Measurements from ENCODE around the gene AUTS2.
"Not testable (repeated sequence)": the region's sequence is repeated elsewhere in the genome, so short reads cannot be mapped to it uniquely, and the experiment has no call there.

The AUTS2 gene

DNA sequence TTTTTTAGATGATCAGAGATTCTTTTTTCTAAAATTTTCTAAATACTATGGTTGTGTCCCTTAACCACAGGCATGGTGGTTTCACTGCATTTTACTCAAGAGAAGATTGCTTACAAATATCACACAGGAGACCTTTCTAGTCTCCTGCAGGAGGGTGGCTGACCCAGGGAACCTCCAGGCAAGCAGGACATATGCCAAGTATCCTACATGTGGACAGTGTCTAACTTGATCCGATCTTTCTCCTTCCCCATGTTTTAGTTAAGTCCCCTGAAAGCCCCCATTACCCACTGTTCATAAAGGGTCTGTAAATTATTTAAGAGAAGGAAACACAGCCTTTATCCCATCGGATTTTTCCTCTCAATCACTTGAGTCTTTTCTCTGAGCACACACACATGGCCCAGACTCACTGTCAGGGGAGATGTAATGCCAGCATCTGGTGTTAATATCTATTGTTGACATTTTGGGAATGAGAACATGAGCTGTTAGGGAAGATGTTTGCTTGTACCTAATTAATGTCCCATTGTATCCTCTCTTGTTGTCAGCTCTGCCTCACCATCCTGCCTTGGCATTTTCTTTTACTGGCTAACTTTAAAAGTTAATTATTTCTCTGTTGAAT, 755.2 kb downstream of the AUTS2 start:
- DNase-seq (ENCODE audit: extremely low read depth in 1 of 2, low read depth in 1 of 2): no peak

DNA sequence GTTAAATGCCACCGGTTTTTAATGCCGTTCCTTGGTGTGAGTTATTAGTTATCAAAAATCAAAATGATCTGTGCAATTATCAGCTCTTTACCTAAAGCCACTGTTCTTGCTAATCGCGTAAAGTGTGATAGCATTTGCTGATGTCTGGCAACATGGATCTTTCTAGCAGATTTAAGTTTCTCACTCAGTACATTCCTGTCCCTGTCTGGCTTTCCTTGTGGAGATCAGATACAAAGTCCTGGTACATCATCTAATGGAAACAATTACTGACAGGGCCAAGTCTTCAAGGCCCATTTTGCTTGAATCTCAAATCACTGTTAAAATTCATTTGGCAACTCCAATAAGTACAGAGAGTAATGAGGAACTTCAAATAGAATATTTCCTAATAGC, 755.7 kb downstream of the AUTS2 start:
- DNase-seq (ENCODE audit: extremely low read depth in 1 of 2, low read depth in 1 of 2): no peak

DNA sequence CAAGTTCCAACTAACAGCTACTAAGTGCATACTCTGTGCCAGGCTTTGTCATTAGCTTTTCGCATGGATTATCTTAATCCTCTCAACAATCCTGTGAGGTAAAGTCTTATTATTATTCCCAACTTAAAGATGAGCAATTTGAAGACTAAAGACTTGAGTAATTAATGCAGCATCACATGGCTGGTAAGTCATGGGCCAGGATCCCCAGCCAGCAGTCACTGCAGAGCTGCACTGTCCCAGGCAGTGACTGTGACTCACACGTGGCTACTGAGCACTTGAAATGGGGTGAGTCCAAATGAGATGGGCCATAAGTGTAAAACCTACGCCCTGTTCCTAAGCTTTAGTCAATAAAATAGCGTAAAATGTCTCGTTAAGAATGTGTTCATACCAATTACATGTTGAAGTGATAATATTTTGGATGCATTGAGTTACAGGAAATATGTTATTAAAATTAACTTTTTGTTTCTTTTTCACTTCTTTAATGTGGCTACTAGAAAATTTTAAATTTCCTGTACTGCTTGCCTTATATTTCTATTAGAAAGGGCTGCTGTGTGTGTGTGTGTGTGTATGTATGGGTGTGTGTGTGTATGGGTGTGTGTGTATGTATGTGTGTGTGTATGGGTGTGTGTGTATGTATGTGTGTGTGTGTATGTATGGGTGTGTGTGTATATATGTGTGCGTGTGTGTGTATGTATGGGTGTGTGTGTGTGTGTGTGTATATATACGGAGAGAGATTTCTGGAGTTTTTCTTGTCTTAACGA, 756.3 kb downstream of the AUTS2 start:
- DNase-seq (ENCODE audit: extremely low read depth in 1 of 2, low read depth in 1 of 2): no peak

DNA sequence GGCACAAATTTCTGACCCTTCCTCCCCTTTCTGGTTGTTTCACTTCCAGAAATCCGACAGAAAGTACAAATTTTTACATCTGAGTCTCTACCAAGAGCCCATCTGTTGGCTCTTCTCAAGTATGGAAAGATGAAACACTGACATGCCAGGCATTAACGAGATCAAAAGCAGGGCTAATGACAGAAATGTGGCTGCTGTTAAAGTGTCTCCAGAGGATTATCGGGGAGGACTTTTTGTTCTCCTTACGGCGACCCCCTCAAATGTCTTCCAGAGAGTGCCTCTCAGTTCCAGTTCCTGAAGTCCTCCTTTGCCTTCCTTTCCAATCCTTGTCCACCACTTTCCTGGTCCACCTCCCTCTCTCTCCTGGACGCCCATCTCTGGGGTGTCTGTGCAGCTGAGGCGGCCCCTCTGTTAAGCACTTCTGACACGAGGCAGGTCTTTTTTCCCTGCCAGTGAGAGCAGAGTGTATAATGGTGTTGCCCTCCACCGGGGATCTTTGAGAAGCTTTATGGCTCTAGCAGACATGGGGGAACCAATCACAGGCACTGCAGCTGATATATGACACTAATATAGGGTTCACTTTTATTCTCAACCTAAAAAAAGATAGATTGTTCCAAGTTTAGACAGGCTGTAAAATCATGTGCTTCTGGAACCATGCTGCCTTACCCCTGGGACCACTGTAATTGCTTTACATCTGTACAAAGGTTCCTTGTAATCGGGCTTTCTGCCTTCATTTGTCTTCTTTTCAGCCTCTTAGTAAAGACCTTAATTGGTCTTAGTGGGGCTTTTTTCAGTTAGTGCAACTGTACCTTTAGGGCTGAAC, 757.1 kb downstream of the AUTS2 start:
- no peak for DNase-seq (ENCODE audit: extremely low read depth in 1 of 2, low read depth in 1 of 2)

DNA sequence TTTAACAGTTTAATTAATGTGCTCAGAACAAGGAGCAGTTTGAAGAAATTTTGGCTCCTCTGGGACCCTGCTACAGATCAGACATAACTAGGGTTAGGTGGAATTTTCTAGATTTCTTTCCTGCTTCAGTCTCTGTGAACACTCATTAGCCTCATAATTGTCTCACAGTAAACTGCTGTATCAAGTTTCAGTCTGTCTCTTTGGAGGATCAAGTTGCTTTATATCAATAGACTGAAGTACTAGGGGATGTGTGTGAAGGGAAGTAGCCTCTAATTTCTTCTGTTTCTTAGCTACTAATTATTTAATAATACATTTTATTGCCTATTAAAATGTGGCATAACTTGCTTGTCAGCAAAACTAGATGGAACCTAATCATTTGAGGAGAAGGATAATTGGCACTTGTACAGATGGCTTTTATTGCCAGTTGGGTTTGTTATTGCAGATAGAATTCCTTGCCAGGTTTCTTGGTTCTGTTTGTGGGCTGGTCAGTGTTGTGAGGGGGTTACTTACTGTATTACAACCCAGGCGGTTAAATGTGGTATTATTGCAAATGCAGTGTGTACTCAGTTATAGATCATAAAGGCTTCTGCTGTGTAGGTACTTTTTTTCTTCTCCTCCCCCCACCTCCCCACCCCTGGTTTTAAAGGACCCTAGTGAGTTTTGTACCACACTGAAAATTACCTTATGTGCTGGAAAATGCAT, 758.0 kb downstream of the AUTS2 start:
- DNase-seq (ENCODE audit: extremely low read depth in 1 of 2, low read depth in 1 of 2): no peak

DNA sequence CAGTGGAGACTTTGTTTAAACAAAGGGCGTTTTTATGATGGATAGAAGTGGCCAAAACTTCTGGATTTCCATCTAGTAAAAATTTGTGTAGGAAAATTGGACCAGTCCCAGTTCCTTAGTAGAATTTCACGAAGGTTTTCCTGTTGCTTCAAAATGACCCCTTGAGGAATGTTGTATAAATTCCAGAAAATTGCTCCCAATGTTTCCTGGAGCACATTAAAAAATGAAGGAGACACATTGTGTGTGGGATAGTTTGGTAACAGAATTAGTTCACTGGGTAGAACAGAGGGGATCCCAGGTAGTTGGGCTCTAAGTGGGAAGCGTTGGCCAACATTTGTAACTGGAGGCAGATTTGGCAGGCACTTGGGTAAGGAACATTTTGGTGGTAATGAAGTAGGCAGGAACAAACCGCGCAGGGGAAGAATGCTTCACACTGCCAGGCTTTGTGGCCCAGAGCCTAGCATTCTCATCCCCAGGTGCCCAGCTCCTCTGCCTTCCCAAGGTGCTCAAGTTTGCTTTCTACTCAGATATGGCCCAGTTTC, 758.6 kb downstream of the AUTS2 start:
- no peak for DNase-seq (ENCODE audit: extremely low read depth in 1 of 2, low read depth in 1 of 2)

DNA sequence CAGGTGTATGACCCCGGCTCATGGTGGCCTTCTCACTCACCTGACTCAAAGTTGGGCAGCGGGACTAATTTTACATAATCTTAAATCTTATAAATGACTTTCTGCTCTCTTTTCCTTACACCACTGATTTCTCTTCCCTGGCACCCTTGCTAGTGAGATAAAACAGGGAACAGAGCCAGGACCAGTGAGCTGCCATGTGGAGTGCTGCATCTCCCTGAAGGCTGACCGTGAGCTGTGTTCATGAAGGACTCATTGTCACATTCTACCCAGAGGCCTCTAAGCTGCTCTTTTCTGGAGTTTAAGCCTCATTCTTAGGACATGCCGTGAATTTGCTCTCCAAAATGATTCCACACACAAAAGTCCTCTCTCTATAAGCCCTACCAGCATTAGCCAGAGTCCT, 762.3 kb downstream of the AUTS2 start:
- DNase-seq (ENCODE audit: extremely low read depth in 1 of 2, low read depth in 1 of 2): no peak

DNA sequence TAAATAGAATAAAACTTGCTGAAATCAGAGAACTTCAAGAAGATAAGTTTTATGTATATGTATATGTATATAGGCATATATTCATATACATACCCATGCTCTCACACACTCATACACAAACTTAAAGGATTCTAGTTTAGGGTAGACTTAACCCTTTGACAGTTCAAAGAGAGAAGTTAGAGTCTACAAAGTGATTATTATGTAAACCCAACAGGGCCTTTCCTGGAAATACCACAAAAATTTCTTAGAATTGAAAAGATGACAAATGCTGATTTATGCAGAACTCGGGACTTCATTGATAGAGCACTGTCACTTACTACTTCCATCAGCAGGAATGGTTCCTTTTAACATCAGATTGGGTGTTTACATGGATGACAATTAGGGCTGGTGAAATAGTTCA, 763.5 kb downstream of the AUTS2 start:
- DNase-seq (ENCODE audit: extremely low read depth in 1 of 2, low read depth in 1 of 2): no peak

DNA sequence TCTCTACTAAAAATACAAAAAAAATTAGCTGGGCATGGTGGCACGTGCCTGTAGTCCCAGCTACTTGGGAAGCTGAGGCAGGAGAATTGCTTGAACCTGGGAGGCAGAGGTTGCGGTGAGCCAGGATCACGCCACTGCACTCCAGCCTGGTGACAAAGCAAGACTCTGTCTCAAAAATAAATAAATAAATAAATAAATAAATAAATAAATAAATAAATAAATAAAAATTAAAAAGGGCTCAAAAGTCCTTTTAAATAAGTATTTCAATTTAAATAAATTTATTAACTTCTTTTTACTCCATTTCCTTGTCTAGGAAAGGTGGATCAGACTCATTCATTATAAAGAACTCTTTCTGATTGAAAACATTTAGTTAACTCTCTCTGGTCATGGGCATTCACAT, 766.1 kb downstream of the AUTS2 start:
- not testable (repeated sequence) for DNase-seq (ENCODE audit: extremely low read depth in 1 of 2, low read depth in 1 of 2)

DNA sequence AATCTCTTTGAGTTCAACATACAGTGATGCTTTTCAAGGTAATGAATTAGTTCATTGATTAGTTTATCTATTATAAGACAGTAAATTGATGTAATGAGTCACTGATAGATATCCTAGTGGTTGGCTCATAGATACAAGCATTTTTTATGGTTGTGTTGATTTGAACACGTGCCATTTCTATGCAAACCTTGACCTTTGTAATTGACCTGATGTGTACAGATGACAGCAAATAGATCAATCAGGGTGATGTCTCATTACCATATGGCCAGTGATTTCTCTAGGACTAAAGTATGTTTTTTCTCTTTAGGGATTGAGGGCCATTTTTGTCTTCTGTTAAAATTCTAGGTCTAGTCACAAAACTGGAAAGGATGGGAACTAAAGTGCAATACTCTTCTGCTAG, 773.4 kb downstream of the AUTS2 start:
- no peak for DNase-seq (ENCODE audit: extremely low read depth in 1 of 2, low read depth in 1 of 2)

DNA sequence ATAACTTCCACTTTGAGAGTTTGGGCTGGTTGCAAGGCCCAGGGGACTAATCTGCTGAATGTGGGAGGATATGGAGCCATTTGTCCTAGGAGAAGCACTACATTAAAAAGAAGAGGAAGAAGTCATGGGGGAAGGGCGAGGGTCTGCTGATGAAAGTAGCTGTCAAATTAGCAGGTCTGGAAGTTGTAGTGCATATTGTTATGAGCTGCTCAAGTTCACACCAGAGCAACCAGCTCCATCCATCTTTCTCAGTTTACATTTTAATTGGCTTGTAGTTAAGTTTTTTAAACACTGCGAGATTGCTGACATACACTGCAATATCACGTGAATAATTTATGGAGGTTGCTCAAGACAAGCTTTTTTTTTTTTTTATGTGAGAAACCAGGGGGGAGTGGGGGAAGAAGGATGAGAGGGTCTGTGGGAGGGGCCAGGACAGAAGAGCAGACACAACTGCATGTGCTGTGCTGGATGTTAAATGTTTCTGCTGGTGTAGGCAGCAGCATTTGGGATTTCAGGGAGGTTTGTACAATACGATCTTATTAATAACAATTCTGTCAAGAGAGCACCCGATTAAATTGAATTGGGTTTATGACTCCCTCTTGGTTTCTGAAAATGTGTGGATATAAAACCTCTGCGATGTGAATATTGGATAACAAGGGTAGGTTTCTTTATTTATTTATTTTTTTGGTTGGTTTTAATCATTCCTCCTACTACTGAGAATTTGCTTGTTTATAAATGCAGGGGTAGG, 774.7 kb downstream of the AUTS2 start:
- DNase-seq (ENCODE audit: extremely low read depth in 1 of 2, low read depth in 1 of 2): no peak

DNA sequence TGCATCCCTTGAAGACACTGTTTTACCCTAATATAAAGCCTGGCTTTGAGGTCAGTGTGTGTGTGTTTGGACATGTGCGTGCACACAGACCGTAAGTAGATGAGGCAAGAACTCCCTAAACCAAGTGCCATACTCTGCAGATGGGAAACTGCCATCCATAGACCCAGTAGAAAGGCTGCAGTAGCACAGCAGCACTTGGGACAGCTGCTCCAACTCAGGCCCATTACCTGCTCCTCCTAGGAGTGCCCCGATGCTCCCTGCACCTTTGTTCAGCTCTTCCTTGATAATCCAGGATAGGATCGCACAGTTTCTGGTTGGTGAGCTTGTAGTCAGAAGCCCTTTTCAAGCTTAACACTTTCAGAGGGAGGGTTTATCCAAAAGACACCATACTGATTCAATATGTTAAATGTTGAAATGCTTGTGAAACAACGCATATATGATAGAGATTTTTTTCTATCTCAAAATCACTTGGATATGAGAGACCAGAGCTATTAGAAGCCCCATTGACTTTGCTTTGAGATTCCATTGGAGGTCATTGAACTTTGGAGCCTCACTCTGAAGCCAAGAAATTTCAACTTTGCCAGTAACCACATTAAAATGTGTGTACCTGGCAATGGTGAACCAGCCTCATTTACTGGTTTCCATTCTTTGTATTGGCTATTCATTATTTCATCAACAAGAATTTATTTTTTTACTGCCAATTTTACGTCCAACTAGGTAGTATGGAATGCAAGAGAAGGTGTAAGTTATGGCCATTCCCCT, 776.7 kb downstream of the AUTS2 start:
- no peak for DNase-seq (ENCODE audit: extremely low read depth in 1 of 2, low read depth in 1 of 2)

DNA sequence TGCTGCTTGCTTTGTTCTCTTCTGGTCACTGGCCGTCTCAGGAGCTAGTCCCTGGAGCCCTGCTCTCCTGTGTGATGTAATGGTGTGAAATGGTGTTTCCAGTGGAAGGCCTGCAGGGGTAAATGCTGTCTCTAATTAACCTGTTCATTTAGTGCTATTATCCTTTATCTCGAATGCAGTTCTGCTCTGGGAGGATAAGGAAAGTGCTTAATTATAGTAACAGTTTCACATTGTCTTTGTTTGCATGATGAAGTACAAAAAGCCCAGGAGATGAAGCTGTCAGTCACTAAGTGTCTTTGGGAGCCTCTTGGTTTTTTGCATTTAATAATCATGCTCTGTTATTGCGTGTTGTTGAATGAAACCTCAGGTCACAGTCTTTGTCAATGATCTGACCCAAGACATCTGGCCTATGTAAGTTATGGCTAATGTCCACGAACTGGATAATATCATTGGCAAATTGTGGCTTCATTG, 778.3 kb downstream of the AUTS2 start:
- DNase-seq (ENCODE audit: extremely low read depth in 1 of 2, low read depth in 1 of 2): no peak

DNA sequence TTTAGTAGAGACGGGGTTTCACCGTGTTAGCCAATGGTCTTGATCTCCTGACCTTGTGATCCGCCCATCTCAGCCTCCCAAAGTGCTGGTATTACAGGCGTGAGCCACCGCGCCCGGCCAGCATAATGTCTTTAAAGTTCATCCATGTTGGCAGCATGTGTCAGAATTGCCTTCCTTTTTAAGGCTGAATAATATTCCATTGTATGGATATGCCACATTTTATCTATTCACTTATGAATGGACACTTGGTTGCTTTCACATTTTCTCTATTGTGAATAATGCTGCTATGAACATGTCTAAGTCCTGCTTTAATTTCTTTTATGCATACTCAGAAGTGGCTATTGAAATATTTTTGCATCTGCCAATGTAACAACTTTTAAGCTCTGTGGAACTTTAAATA, 779.7 kb downstream of the AUTS2 start:
- no peak for DNase-seq (ENCODE audit: extremely low read depth in 1 of 2, low read depth in 1 of 2)

DNA sequence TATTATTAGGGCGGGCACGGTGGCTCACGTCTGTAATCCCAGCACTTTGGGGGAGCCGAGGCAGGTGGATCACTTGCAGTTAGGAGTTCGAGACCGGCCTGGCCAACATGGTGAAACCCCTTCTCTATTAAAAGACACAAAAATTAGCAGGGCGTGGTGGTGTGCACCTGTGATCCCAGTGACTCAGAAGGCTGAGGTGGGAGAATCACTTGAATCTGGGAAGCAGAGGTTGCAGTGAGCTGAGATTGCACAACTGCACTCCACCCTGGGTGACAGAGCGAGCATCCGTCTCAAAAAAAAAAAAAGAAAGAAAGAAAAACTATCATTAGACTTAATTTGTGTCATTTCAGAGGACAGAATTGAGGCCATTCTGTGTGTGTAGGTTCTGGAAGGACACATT, 780.9 kb downstream of the AUTS2 start:
- DNase-seq (ENCODE audit: extremely low read depth in 1 of 2, low read depth in 1 of 2): no peak

DNA sequence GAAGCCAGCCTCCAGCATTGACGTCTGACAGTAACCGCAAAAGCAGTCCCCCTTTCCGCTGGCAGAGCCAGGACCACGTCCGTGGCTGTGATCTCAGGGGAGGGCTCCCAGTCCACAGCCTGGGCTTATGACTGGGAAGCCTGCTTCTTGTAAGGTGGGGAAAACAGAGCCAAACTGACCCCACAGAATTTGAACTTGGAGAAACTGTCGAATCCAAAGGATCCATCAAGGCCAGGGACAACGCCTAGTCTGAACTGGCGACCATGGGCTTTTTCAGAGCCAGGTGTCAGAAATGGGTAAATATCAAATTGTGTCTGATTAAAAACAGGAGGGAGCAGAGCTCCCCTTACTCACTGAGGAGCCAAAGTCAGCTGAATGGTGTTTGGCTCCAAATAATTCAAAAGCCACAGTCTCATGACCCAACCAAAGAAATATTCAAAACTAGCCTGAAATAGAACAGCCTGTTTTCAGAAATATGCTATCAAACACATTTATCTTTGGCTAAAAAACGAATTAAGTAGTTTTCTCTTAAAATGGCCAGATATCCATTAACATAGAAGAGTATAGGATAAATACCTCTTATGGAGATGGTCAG, 782.2 kb downstream of the AUTS2 start:
- no peak for DNase-seq (ENCODE audit: extremely low read depth in 1 of 2, low read depth in 1 of 2)

DNA sequence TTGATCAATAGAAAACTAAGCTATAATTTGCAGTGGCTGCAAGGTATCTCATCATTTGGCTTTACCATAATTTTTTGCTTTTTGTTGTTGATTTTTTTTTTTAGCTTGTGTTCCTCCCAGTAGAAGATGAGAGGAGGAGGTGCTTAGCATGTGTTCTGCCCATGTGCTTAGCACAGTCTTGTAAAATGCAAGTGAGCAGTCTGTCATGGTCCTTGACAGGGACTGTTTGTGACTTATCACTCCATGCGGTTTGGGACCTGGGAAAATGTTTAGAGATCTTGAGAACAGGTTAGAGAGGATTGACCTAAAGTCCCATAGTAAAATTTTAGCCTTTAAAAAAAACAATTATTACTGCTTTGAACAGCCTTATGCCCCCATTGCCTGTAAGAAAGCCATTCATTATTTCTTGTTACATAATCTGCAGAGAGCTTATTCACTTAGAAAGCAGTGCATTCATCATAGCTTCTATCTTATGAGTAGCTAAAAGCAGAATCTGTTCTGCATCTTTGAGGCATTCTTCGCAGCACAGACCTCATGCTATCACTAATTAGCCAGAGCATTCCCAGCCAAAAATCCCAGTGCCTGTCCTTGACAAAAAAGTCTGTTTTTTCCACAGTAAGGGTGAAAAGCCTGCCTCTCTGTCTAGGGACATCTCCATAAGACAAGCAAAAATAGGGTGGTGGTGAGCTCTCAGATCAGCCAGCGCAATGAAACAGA, 784.9 kb downstream of the AUTS2 start:
- DNase-seq (ENCODE audit: extremely low read depth in 1 of 2, low read depth in 1 of 2): no peak

DNA sequence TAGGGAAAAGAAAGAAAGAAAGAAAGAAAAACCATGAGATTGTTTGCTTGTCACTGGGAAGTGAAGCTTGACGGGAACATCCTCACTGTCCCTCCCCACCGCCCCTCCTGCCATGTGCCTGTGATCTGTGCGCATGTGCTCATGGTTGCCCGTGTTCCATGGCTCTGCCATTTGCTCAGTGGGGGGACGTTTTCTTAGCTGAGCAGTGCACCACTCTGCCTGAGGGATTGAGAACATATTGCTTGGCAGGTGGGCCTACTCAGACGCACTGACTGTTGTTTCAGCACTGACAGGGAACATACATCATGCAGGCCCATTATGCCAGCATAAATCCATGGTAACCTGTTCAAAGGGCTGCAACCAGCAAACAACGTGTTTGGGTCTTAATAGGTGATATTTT, 785.7 kb downstream of the AUTS2 start:
- DNase-seq (ENCODE audit: extremely low read depth in 1 of 2, low read depth in 1 of 2): no peak

Data from stimulated activated CD8-positive, alpha-beta memory T cell treated with anti-CD3 and anti-CD28 coated beads, Interleukin-7, amount 100 ng/mL, for 48 hours (primary cell).